Nephron (organoid): ENCODE results near the gene PCDHA12.
A peak's percentile ranks its signal among the peaks of the same experiment; 100 is the strongest.

Experiments used
- H3K27ac Mint-ChIP-seq, 3 experiments: 2 replicates each; pipeline ENCODE4 v1.8.0; 2020; ENCODE audit warnings: mixed read lengths in 3 of 3, mild to moderate bottlenecking in 2 of 3, moderate library complexity in 1 of 3
- H3K27me3 Mint-ChIP-seq: 2 replicates; pipeline ENCODE4 v1.8.0; 2021; ENCODE audit warnings: low read depth, mild to moderate bottlenecking, moderate library complexity, mixed read lengths
- H3K36me3 Mint-ChIP-seq: 2 replicates; pipeline ENCODE4 v1.8.0; 2020; ENCODE audit warnings: low read depth, mixed read lengths
- H3K4me1 Mint-ChIP-seq: 2 replicates; pipeline ENCODE4 v1.8.0; 2020; ENCODE audit warnings: mixed read lengths
- H3K4me3 Mint-ChIP-seq, 3 experiments: 2 replicates each; pipeline ENCODE4 v1.8.0; 2020; ENCODE audit warnings: mild to moderate bottlenecking in 3 of 3, mixed read lengths in 3 of 3, moderate library complexity in 2 of 3
- H3K9me3 Mint-ChIP-seq: 2 replicates; pipeline ENCODE4 v1.8.0; 2020; ENCODE audit warnings: mixed read lengths
- TF ChIP-seq, protein P1 (sequence below), 3 experiments: fragments of 200-600 bp; sonication (generic); IDR thresholded peaks; one replicate each; pipeline ENCODE4 v1.5.0; 2021; ENCODE audit warnings: antibody characterized with exemption in 3 of 3; ENCODE audit not compliant: unreplicated experiment in 3 of 3

PCDHA12 gene

DNA sequence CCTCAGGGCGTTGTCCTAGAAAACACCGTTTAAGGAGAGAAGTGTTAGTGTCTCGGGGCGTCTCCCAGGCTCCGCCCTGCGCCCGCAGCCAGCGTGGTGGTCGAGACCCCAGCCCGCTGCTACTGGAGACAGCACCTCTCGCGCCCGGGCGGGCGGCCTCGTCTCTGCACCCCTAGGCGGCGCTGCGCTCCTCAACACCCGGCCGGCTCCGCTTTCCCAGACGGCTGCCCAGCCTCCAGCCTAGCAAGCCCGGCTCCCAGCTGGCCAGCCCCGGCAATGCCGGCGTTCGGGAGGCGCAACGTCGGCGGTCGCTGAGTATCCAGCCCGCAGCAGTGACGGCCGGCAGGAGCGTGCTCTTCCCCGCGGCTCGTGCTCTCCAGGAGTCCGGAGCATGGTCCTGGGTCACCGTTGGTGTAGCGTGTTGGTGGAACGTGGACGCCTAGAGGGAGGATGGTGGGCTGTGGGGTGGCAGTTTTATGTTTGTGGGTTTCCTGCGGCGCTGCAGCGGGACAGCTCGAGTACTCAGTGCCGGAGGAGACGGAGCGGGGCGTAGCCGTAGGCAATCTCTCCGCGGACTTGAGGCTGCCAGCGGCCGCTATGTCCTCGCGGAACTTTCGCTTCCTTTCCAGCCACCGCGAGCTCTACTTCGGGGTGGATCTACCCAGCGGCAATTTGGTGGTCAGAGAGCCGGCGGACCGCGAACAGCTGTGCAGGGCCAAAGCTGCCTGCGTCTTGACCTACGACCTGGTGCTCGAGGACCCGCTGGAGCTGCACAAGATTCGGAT is 51.5 kb downstream of the PCDHA12 start:
- peak overlapping the region; percentile 86 to 91 (median 89) for H3K4me3 Mint-ChIP-seq
- peaks cover 23% of the 10 kb centered on the region for H3K27me3 Mint-ChIP-seq
- peak overlapping the region in 1 of 3 experiments; percentile 62 for H3K27ac Mint-ChIP-seq
- TF ChIP-seq, protein P1, sequence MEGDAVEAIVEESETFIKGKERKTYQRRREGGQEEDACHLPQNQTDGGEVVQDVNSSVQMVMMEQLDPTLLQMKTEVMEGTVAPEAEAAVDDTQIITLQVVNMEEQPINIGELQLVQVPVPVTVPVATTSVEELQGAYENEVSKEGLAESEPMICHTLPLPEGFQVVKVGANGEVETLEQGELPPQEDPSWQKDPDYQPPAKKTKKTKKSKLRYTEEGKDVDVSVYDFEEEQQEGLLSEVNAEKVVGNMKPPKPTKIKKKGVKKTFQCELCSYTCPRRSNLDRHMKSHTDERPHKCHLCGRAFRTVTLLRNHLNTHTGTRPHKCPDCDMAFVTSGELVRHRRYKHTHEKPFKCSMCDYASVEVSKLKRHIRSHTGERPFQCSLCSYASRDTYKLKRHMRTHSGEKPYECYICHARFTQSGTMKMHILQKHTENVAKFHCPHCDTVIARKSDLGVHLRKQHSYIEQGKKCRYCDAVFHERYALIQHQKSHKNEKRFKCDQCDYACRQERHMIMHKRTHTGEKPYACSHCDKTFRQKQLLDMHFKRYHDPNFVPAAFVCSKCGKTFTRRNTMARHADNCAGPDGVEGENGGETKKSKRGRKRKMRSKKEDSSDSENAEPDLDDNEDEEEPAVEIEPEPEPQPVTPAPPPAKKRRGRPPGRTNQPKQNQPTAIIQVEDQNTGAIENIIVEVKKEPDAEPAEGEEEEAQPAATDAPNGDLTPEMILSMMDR (IDR thresholded peaks at IDR 0.05; ENCODE audit: unreplicated experiment in 3 of 3): peak; percentile 96 to 97 (median 96)
- H3K4me1 Mint-ChIP-seq: no peaks in the 10 kb centered on the region
- H3K36me3 Mint-ChIP-seq: peaks cover 6% of the 10 kb centered on the region
- H3K9me3 Mint-ChIP-seq: no peaks in the 10 kb centered on the region

DNA sequence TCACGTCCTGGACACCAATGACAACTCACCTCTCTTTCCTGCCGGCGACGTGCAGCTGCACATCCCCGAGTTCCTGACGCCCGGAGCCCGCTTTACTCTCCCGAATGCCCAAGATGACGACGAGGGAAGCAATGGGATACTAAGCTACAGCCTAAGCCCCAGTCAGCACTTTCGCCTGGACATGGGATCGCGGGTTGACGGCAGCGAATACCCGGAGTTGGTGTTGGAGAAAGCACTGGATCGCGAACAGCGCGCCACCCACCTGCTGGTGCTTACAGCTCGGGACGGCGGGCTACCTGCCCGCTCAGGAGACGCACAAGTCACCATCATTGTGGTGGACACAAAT is 52.1 kb downstream of the PCDHA12 start:
- Mint-ChIP-seq H3K4me1 (no peaks in the 10 kb centered on the region), H3K4me3 (peak overlapping the region; percentile 86 to 91 (median 89)), H3K36me3 (peaks cover 6% of the 10 kb centered on the region), H3K27me3 (peaks cover 23% of the 10 kb centered on the region), H3K9me3 (no peaks in the 10 kb centered on the region), H3K27ac (peak overlapping the region in 1 of 3 experiments; percentile 62)
- TF ChIP-seq, protein P1 (IDR thresholded peaks at IDR 0.05; ENCODE audit: unreplicated experiment in 3 of 3): no peak
